IPS-NIHi7 (cell line): Measurements from ENCODE around the gene RRAGD.

Experiments
- DNase-seq: peaks from one replicate; pipeline ENCODE4 v3.0.0; 2012; ENCODE audit warnings: mixed read lengths; ENCODE audit errors: extremely low spot score

Gene RRAGD

GRCh38 chr6:89375427-89376267 is 36.4 kb downstream of the RRAGD start:
- DNase-seq = peak; percentile 83

GRCh38 chr6:89372506-89372901 is 39.6 kb downstream of the RRAGD start:
- DNase-seq = no peak

- DNase-seq = peak; percentile 87
These were observed 40.1 kb downstream of the RRAGD start for GRCh38 chr6:89371849-89372505.

GRCh38 chr6:89368999-89369398 is 43.1 kb downstream of the RRAGD start:
- peak; percentile 54 for DNase-seq

- peak; percentile 62 for DNase-seq
These were observed 44.0 kb downstream of the RRAGD start for GRCh38 chr6:89368107-89368506.

GRCh38 chr6:89364586-89364985 is 47.5 kb downstream of the RRAGD start:
- no peak for DNase-seq

GRCh38 chr6:89361171-89361570 is 50.9 kb downstream of the RRAGD start:
- no peak for DNase-seq

- no peak for DNase-seq
These were observed 51.6 kb downstream of the RRAGD start for GRCh38 chr6:89360415-89360999.

GRCh38 chr6:89359561-89359960 is 52.5 kb downstream of the RRAGD start:
- DNase-seq = no peak

- DNase-seq = no peak
These were observed 54.7 kb downstream of the RRAGD start for GRCh38 chr6:89357390-89357789.

- no peak for DNase-seq
These were observed 55.4 kb downstream of the RRAGD start for GRCh38 chr6:89356642-89357170.

- DNase-seq = no peak
These were observed 56.4 kb downstream of the RRAGD start for GRCh38 chr6:89355511-89356194.

- no peak for DNase-seq
These were observed 58.2 kb downstream of the RRAGD start for GRCh38 chr6:89353702-89354392.

- DNase-seq = no peak
These were observed 58.9 kb downstream of the RRAGD start for GRCh38 chr6:89353118-89353556.

GRCh38 chr6:89352278-89353117 is 59.6 kb downstream of the RRAGD start, which contains the start of gene UBE2J1:
Gene UBE2J1 (minus strand): TSS chr6:89352722. CDS start chr6:89352569, 153 bp downstream.
- peak; percentile 86 for DNase-seq

- no peak for DNase-seq
These were observed 60.3 kb downstream of the RRAGD start for GRCh38 chr6:89351671-89352277.

- DNase-seq = no peak
These were observed 61.6 kb downstream of the RRAGD start for GRCh38 chr6:89350281-89350966.

GRCh38 chr6:89348372-89348771 is 63.7 kb downstream of the RRAGD start:
- no peak for DNase-seq

GRCh38 chr6:89347825-89348224 is 64.2 kb downstream of the RRAGD start:
- DNase-seq = no peak
